Psoas muscle (tissue), 8 donors: ENCODE results near the gene ALDH3A1. TPM values are rescaled to one million over a fixed set of nuclear protein-coding genes. Genes with fewer than 3 reads are reported as not detected.

ENCODE experiments used
- ATAC-seq, 4 donors: fragments of 200-7000 bp; cut with Tn5 transposase; one replicate each; pipeline ENCODE4 v1.9.1; 2020; ENCODE audit warnings: moderate library complexity in 3 of 4, mild to moderate bottlenecking in 2 of 4
- DNase-seq, 2 donors: peaks; one replicate each; pipeline ENCODE4 v3.0.0-alpha.2; 2020
- H3K27ac ChIP-seq: fragments of 200-600 bp; one replicate; pipeline ENCODE4 v1.8.0; 2022
- H3K27me3 ChIP-seq, 3 donors: fragments of 200-600 bp in 1 of 3; one replicate each; pipeline versions ENCODE4 v1.6.1 to v1.8.0; 2013 to 2022; ENCODE audit warnings: low read length in 2 of 3, mild to moderate bottlenecking in 2 of 3, moderate library complexity in 1 of 3; ENCODE audit not compliant: insufficient read depth in 3 of 3
- H3K36me3 ChIP-seq, 2 donors: fragments of 200-600 bp in 1 of 2; one replicate each; pipeline versions ENCODE4 v1.6.1 to v1.8.0; 2013 to 2022; ENCODE audit warnings: low read depth in 1 of 2, mild to moderate bottlenecking in 1 of 2, moderate library complexity in 1 of 2; ENCODE audit not compliant: insufficient read depth in 1 of 2
- H3K4me1 ChIP-seq: fragments of 200-600 bp; one replicate; pipeline ENCODE4 v1.8.0; 2022
- H3K4me3 ChIP-seq: fragments of 200-600 bp; one replicate; pipeline ENCODE4 v1.8.0; 2022; ENCODE audit warnings: mild to moderate bottlenecking
- H3K9me3 ChIP-seq: fragments of 200-600 bp; one replicate; pipeline ENCODE4 v1.8.0; 2022
- CTCF ChIP-seq: fragments of 200-600 bp; IDR thresholded peaks from one replicate; pipeline ENCODE4 v1.8.0; 2022; ENCODE audit warnings: antibody characterized with exemption
- WGBS, 3 donors: extraction: QIAGEN DNeasy Blood & Tissue Kit; methylation state at CpG; one replicate each; pipeline versions ENCODE4 v1.1.6 to v1.1.7; 2013; 5-methylcytosine and 5-hydroxymethylcytosine counted together
- intact Hi-C, 2 donors: fragments of 100-400 bp; cut with DNase I; formaldehyde crosslinking; loops; one replicate each; pipeline versions ENCODE4 v1.11.0 to v1.14.2; 2022
- polyA plus RNA-seq, 3 donors: library from polyadenylated mRNA; stranded (reverse); fragments of 200-250 nt; gene quantifications; one replicate each; pipeline ENCODE4 v1.2.3, GENCODE V29; 2013
- total RNA-seq, 4 donors: library from RNA; stranded (reverse); fragmentation: NEBNext Ultra II Directional in 2 of 4; extraction: Animal tissue kit (Norgen Biotek cat#: 25700) in 2 of 4; gene quantifications; one replicate each; pipeline versions ENCODE4 v1.2.1 to v1.2.4, GENCODE V29; 2021 to 2023
- donor health status: healthy with polysubstance abuse.
- donor health status: DM: no; HTN: no; CAD: no; lungs with moderate emphysema.
- donor health status: Bipolar disorder and iron deficiency.
- donor health status: healthy.
- donor health status: DM: yes; HTN: yes; CAD: no.
- donor health status: DM: no; HTN: no; CAD: no.
- donor health status: DM: no; HTN: no; CAD: no.
- donor health status: DM: yes; HTN: yes; CAD: no.

ALDH3A1 gene
- total and polyA plus RNA-seq, 7 donors, result 0.05 to 6.5 (median 0.18) TPM; not detected in 1

- ATAC-seq (no peak), DNase-seq (no peak)
- Histone ChIP-seq H3K27me3 (no peaks in the 10 kb centered on the region), H3K36me3 (no peaks in the 10 kb centered on the region), H3K9me3 (no peaks in the 10 kb centered on the region), H3K4me3 (no peak overlapping the region), H3K4me1 (no peaks in the 10 kb centered on the region), H3K27ac (no peak overlapping the region)
- intact Hi-C loops, result loop anchor here (5.0 to 10.0 kb wide), 3 partner anchors 228 to 396 kb away; partner anchors contain the start of genes B9D1 (in 1 of the 2) and SLC47A1 (in 1 of the 2)
- TF ChIP-seq CTCF, result no peak
- WGBS, 3 donors, result 58 to 62% (median 61%) methylated on average over 9 of the region's 9 CpGs
Observed at GRCh38 chr17:19760746-19761145, 12.6 kb upstream of the ALDH3A1 start.

GRCh38 chr17:19759568-19760549 is 11.8 kb upstream of the ALDH3A1 start:
- WGBS, 3 donors, result 83 to 88% (median 88%) methylated on average over 23 to 24 of the region's 24 CpGs
- Histone ChIP-seq H3K36me3 (no peaks in the 10 kb centered on the region), H3K4me1 (no peaks in the 10 kb centered on the region), H3K9me3 (no peaks in the 10 kb centered on the region), H3K4me3 (no peak overlapping the region), H3K27ac (no peak overlapping the region), H3K27me3 (no peaks in the 10 kb centered on the region)
- no peak for ATAC-seq
- TF ChIP-seq CTCF, result no peak
- intact Hi-C loops, result loop anchor here (5.0 to 10.0 kb wide), 3 partner anchors 228 to 395 kb away; partner anchors contain the start of genes B9D1 (in 1 of the 2) and SLC47A1 (in 1 of the 2)
- peak in 1 of 2 donors; percentile 41 for DNase-seq

DNA sequence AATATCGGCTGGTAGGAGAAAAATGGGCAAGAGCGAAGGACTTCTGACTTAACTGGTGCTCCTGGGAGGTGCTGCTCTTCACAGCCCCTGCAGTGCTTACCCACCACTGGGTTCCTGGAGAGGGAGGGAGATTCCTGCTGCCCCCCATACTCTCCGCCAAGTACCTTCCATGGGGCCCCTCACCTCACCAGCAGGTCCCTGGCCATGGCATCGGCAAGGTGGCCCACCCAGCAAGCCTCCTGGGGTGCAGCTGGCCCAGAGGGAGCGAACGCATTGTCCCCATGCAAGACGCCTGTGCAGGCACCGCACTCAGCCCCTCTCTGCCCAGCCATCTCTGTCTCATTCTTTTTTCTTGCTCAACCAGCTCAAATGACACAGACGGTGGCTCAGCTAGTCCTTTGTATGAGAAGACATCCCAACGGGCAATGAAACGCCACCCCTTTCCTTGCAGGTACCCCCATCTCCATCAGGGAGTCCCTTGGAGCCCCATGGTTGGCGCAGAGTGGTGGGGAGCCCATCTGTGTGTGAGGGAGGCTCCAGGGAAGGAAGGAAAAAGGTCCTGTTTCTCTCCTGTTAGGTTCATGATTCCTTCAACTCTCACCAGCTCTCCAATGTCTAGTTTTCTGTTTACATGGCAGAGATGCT is 9.6 kb upstream of the ALDH3A1 start:
- no peak overlapping the region for H3K4me3 ChIP-seq
- WGBS, 3 donors, result 88 to 93% (median 91%) methylated on average over 11 to 12 of the region's 12 CpGs
- H3K27ac ChIP-seq, result no peak overlapping the region
- H3K36me3 ChIP-seq, result no peaks in the 10 kb centered on the region
- DNase-seq, result peak in 1 of 2 donors; percentile 30
- no peaks in the 10 kb centered on the region for H3K9me3 ChIP-seq
- no peak for ATAC-seq
- no peak for TF ChIP-seq CTCF
- intact Hi-C loops, result no loop called here
- peaks cover 9% of the 10 kb centered on the region for H3K4me1 ChIP-seq
- H3K27me3 ChIP-seq, result no peaks in the 10 kb centered on the region

- intact Hi-C loops, result no loop called here
- DNase-seq (peak in 1 of 2 donors; percentile 16), ATAC-seq (no peak)
- no peaks in the 10 kb centered on the region for H3K9me3 ChIP-seq
- H3K4me1 ChIP-seq, result peaks cover 14% of the 10 kb centered on the region
- no peak for TF ChIP-seq CTCF
- no peak overlapping the region for H3K27ac ChIP-seq
- no peak overlapping the region for H3K4me3 ChIP-seq
- H3K36me3 ChIP-seq, result no peaks in the 10 kb centered on the region
- H3K27me3 ChIP-seq, result no peaks in the 10 kb centered on the region
- WGBS, 3 donors, result 82 to 86% (median 84%) methylated on average over 10 of the region's 10 CpGs
Observed at GRCh38 chr17:19756546-19756945, 8.4 kb upstream of the ALDH3A1 start.
